Testis (tissue), 2 donors: ENCODE results near the gene TMCO1.

Experiments used
- POLR2A ChIP-seq: fragments of 450-650 bp; IDR thresholded peaks from one replicate; pipeline ENCODE4 v1.6.1; 2017; ENCODE audit warnings: antibody characterized with exemption, mild to moderate bottlenecking, moderate library complexity
- TF ChIP-seq, protein P1 (sequence below), 3 experiments: fragments of 450-650 bp in 2 of 3; fragments of 200-600 bp in 1 of 3; sonication (generic) in 1 of 3; IDR thresholded peaks; one replicate each; pipeline ENCODE4 v1.5.1; 2016 to 2019; ENCODE audit warnings: antibody characterized with exemption in 3 of 3, mild to moderate bottlenecking in 2 of 3, moderate library complexity in 1 of 3

DNA sequence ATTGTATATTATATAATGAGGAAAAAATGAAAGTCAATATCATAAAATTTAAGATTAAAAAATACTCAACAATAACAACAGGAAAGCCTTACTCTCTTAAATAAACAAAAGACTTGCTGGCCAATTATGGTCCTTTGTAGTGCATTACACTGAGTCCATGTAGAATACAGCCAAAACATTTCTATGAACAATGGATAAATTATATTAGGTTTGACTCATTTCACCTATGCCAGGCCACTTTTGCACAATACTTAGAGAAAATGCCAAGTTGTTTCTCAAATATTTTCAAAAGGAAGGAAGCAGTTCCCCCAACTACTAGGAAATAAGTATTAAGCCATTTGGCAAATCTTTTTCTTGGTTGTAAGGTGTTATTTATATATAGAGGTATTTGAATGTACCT is 38.9 kb upstream of the TMCO1 start:
- TF ChIP-seq, protein P1, sequence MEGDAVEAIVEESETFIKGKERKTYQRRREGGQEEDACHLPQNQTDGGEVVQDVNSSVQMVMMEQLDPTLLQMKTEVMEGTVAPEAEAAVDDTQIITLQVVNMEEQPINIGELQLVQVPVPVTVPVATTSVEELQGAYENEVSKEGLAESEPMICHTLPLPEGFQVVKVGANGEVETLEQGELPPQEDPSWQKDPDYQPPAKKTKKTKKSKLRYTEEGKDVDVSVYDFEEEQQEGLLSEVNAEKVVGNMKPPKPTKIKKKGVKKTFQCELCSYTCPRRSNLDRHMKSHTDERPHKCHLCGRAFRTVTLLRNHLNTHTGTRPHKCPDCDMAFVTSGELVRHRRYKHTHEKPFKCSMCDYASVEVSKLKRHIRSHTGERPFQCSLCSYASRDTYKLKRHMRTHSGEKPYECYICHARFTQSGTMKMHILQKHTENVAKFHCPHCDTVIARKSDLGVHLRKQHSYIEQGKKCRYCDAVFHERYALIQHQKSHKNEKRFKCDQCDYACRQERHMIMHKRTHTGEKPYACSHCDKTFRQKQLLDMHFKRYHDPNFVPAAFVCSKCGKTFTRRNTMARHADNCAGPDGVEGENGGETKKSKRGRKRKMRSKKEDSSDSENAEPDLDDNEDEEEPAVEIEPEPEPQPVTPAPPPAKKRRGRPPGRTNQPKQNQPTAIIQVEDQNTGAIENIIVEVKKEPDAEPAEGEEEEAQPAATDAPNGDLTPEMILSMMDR (IDR thresholded peaks at IDR 0.05) = no peak
- no peak for TF ChIP-seq POLR2A
